Left lung (tissue), 10 donors: ENCODE measurements around the gene ABHD2. TPM values are rescaled to one million over a fixed set of nuclear protein-coding genes. Genes with fewer than 3 reads are reported as not detected.

ENCODE experiments used
- ATAC-seq: fragments of 200-7000 bp; cut with Tn5 transposase; one replicate; pipeline ENCODE4 v1.9.1; 2020; ENCODE audit warnings: moderate library complexity
- DNase-seq, 4 donors: peaks; one replicate each; pipeline ENCODE4 v3.0.0-alpha.2; 2013 to 2020
- H3K27ac ChIP-seq, 2 donors: fragments of 200-600 bp; sonication (generic) in 1 of 2; one replicate each; pipeline versions ENCODE4 v1.5.0 to v1.8.0; 2020 to 2021
- H3K27me3 ChIP-seq, 2 donors: fragments of 200-600 bp; sonication (generic) in 1 of 2; one replicate each; pipeline versions ENCODE4 v1.5.0 to v1.8.0; 2020 to 2021
- H3K36me3 ChIP-seq, 2 donors: fragments of 200-600 bp; sonication (generic) in 1 of 2; one replicate each; pipeline versions ENCODE4 v1.5.0 to v1.8.0; 2020 to 2021
- H3K4me1 ChIP-seq, 2 donors: fragments of 200-600 bp; one replicate each; pipeline ENCODE4 v1.8.0; 2021
- H3K4me3 ChIP-seq, 2 donors: fragments of 200-600 bp; sonication (generic) in 1 of 2; one replicate each; pipeline versions ENCODE4 v1.5.0 to v1.8.0; 2020 to 2021; ENCODE audit warnings: mild to moderate bottlenecking in 1 of 2
- H3K9me3 ChIP-seq, 2 donors: fragments of 200-600 bp; sonication (generic) in 1 of 2; one replicate each; pipeline versions ENCODE4 v1.5.0 to v1.8.0; 2020 to 2021
- intact Hi-C, 2 donors: fragments of 100-400 bp; cut with DNase I; formaldehyde crosslinking; loops; one replicate each; pipeline versions ENCODE4 v1.11.2 to v1.14.2; 2022
- polyA plus RNA-seq, 6 donors: library from polyadenylated mRNA; unstranded; fragments of 120-200 nt; gene quantifications; one replicate each; pipeline ENCODE4 v1.2.1, GENCODE V29; 2013; ENCODE audit not compliant: insufficient read length in 6 of 6
- total RNA-seq, 2 donors: library from RNA; stranded (reverse); fragmentation: NEBNext Ultra II Directional; extraction: Animal tissue kit (Norgen Biotek cat#: 25700); gene quantifications; one replicate each; pipeline ENCODE4 v1.2.1, GENCODE V29; 2021
- TF ChIP-seq, protein P1 (sequence below), 2 donors: fragments of 200-600 bp; sonication (generic) in 1 of 2; IDR thresholded peaks; one replicate each; pipeline versions ENCODE4 v1.5.0 to v1.8.0; 2021; ENCODE audit warnings: antibody characterized with exemption in 2 of 2
- donor health status: DM: no; HTN: yes; CAD: no.
- donor health status: DM: no; HTN: no; CAD: no.

ABHD2 gene
- total and polyA plus RNA-seq, 8 donors: 35.4 to 231 (median 46.9) TPM

DNA sequence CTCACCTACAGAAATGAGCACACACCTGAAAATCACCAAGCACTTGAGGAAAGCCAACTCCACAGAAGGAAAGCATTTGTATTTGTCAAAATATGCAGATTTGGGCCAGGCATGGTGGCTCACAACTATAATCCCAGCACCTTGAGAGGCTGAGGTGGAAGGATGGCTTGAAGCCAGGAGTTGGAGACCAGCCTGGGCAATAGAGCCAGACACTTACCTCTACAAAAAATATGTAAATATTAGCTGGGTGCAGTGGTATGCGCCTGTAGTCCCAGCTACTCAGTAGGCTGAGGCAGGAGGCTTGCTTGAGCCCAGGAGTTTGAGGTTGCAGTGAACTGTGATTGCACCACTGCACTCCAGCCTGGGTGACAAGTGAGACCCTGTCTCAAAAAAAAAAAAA lies 120.8 kb downstream of the ABHD2 start:
- no peaks in the 10 kb centered on the region for H3K9me3 ChIP-seq
- intact Hi-C loops: loop anchor here in 1 of 2 donors (10.0 kb wide), 1 partner anchor 96 kb away; no protein-coding TSS in a partner anchor
- H3K36me3 ChIP-seq: no peaks in the 10 kb centered on the region
- DNase-seq: peak in 1 of 4 donors; percentile 45
- TF ChIP-seq, protein P1, sequence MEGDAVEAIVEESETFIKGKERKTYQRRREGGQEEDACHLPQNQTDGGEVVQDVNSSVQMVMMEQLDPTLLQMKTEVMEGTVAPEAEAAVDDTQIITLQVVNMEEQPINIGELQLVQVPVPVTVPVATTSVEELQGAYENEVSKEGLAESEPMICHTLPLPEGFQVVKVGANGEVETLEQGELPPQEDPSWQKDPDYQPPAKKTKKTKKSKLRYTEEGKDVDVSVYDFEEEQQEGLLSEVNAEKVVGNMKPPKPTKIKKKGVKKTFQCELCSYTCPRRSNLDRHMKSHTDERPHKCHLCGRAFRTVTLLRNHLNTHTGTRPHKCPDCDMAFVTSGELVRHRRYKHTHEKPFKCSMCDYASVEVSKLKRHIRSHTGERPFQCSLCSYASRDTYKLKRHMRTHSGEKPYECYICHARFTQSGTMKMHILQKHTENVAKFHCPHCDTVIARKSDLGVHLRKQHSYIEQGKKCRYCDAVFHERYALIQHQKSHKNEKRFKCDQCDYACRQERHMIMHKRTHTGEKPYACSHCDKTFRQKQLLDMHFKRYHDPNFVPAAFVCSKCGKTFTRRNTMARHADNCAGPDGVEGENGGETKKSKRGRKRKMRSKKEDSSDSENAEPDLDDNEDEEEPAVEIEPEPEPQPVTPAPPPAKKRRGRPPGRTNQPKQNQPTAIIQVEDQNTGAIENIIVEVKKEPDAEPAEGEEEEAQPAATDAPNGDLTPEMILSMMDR (IDR thresholded peaks at IDR 0.05): no peak
- peak; percentile 78 for ATAC-seq
- H3K4me3 ChIP-seq: no peak overlapping the region
- no peak overlapping the region for H3K27ac ChIP-seq
- no peaks in the 10 kb centered on the region for H3K27me3 ChIP-seq
- H3K4me1 ChIP-seq: peaks cover 0 to 9% of the 10 kb centered on the region in 2 donors

DNA sequence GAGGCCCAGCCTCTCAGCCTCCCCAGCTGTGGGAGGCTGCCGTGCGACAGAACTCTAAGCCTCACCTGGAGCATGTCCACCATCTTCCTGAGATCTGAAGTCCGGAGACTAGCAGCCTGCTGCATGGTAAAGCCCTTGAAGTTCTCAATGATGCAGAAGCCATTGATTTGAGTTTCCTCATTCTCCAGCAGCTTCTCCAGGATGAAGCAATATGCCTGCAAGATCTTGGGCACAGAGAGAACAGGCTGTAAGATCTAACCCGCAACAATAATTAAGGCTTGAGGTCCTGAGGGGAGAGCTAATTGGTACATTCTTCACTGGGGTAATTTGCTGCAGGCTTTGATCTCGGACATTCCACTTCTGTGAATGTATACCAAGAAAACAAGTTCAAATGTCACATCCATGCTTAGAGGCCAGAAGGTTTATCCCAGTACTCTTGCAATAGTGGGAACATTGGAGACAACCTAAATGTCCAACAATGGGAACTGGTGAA lies 123.5 kb downstream of the ABHD2 start:
- Histone ChIP-seq H3K27me3 (no peaks in the 10 kb centered on the region), H3K4me3 (no peak overlapping the region), H3K36me3 (no peaks in the 10 kb centered on the region), H3K27ac (no peak overlapping the region), H3K4me1 (peaks cover 0 to 7% of the 10 kb centered on the region in 2 donors), H3K9me3 (no peaks in the 10 kb centered on the region)
- DNase-seq (no peak), ATAC-seq (no peak)
- intact Hi-C loops: no loop called here
- TF ChIP-seq, protein P1 (IDR thresholded peaks at IDR 0.05): no peak

DNA sequence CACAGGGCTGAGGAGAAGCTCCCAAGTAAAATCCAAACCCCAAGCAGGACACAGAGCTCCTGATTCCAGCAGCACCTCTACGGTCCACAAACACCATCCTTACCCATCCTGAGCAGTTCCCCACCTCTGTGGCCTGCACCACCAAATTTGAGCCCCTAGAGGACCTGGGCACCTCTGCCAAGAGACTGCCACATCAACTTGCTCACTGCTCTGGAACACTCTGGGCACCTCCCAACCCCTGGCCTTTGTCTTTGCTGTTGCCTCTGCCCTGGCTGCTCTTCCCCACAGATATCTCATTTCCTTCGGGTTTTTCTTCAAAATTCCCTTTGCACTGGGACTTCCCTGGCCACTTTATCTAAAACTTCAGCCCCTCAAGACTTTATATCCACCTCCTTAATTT lies 127.4 kb downstream of the ABHD2 start:
- Histone ChIP-seq H3K27me3 (no peaks in the 10 kb centered on the region), H3K4me1 (no peaks in the 10 kb centered on the region), H3K27ac (no peak overlapping the region), H3K9me3 (no peaks in the 10 kb centered on the region), H3K36me3 (no peaks in the 10 kb centered on the region), H3K4me3 (no peak overlapping the region)
- no peak for DNase-seq
- no peak for ATAC-seq
- intact Hi-C loops: no loop called here
- TF ChIP-seq, protein P1 (IDR thresholded peaks at IDR 0.05): no peak

DNA sequence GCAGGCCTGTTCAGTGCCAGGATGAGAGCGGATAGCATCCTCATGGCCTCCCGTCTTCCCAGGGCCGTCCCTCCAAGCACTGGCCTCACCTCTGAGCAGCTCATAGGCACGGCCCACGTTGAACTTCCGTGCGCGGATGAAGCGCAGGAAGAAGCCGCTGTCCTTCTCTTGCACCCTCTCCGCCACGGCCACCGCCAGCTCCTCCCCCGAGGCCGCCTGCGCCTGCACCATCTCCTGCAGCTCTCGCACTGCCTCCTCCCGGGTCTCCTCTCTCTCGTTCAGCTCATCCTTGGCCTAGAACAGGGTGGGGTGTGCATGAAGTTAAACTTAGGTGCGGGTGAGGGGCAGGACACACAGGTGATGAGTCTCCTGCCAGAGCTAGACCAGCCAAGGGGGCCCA lies 128.8 kb downstream of the ABHD2 start:
- no peak overlapping the region for H3K4me3 ChIP-seq
- intact Hi-C loops: no loop called here
- H3K36me3 ChIP-seq: no peaks in the 10 kb centered on the region
- no peaks in the 10 kb centered on the region for H3K27me3 ChIP-seq
- no peak overlapping the region for H3K27ac ChIP-seq
- no peak for ATAC-seq
- no peak for DNase-seq
- TF ChIP-seq, protein P1 (IDR thresholded peaks at IDR 0.05): no peak
- H3K9me3 ChIP-seq: no peaks in the 10 kb centered on the region
- H3K4me1 ChIP-seq: no peaks in the 10 kb centered on the region

DNA sequence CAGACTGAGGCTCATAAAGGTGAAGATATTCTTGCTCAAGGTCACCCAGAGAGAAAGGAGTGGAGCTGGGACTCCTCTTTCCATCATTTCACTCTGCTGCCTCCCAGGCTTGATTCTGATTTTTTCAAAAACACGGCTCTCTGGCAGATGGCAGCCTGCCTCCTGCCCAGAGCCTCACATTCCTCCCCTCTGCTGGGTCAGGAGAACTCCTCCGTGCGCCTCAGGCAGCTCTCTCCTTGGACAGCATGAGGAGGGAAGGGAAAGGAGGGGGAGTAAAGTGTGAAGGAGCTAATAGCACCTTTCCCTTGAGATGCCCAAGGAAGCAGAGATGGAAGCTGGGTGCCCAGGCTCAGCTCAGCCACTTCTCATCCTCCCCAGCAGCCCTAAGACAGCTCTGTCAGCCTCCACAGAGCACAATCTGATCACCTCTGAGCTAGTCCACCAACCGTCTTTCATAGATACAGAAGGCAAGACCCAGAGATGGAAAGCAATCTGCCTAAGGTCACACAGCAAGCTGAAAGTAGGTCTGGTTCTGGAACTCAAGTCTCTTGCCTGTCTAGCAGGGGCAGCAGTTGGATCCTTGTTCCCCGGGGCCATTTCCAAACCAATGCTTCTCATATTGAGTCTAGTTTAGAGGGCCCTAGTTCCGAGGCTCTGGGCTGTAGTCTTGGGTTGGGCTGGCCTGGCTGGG lies 129.6 kb downstream of the ABHD2 start:
- Histone ChIP-seq H3K4me3 (no peak overlapping the region), H3K27ac (no peak overlapping the region), H3K4me1 (no peaks in the 10 kb centered on the region), H3K36me3 (no peaks in the 10 kb centered on the region), H3K9me3 (no peaks in the 10 kb centered on the region), H3K27me3 (no peaks in the 10 kb centered on the region)
- no peak for ATAC-seq
- DNase-seq: no peak
- intact Hi-C loops: no loop called here
- TF ChIP-seq, protein P1 (IDR thresholded peaks at IDR 0.05): no peak
